Ishikawa (cell line): ENCODE data around the gene MYO1A.

Source experiments
- CEBPB ChIP-seq: IDR thresholded peaks from 2 replicates; pipeline ENCODE4 v1.6.1; 2012
- CREB1 ChIP-seq: IDR thresholded peaks from 2 replicates; pipeline ENCODE4 v1.6.1; 2012; ENCODE audit warnings: low read depth
- EGR1 ChIP-seq: IDR thresholded peaks from 2 replicates; pipeline ENCODE4 v1.6.1; 2012
- EP300 ChIP-seq: IDR thresholded peaks from 2 replicates; pipeline ENCODE4 v1.6.1; 2012; ENCODE audit warnings: borderline replicate concordance
- FOXM1 ChIP-seq: IDR thresholded peaks from 2 replicates; pipeline ENCODE4 v1.6.1; 2012; ENCODE audit warnings: low read depth, borderline replicate concordance
- NFIC ChIP-seq: IDR thresholded peaks from 2 replicates; pipeline ENCODE4 v1.6.1; 2012
- RAD21 ChIP-seq: IDR thresholded peaks from 2 replicates; pipeline ENCODE4 v1.6.1; 2012; ENCODE audit warnings: low read depth
- TAF1 ChIP-seq: IDR thresholded peaks from 2 replicates; pipeline ENCODE4 v1.6.1; 2012; ENCODE audit warnings: low read depth, mild to moderate bottlenecking
- TCF12 ChIP-seq: IDR thresholded peaks from 2 replicates; pipeline ENCODE4 v1.6.1; 2012; ENCODE audit warnings: low read depth
- TEAD4 ChIP-seq: IDR thresholded peaks from 2 replicates; pipeline ENCODE4 v1.6.1; 2012
- YY1 ChIP-seq: IDR thresholded peaks from 2 replicates; pipeline ENCODE4 v1.6.1; 2012; ENCODE audit warnings: low read depth
- ZBTB7A ChIP-seq: IDR thresholded peaks from 2 replicates; pipeline ENCODE4 v1.6.1; 2012; ENCODE audit warnings: low read depth
- TF ChIP-seq, protein P1 (sequence below): IDR thresholded peaks from 2 replicates; pipeline ENCODE4 v1.6.1; 2012
- TF ChIP-seq, protein P2 (sequence below): IDR thresholded peaks from 2 replicates; pipeline ENCODE4 v1.6.1; 2012; ENCODE audit warnings: low read depth, mild to moderate bottlenecking
- TF ChIP-seq, protein P3 (sequence below): IDR thresholded peaks from 2 replicates; pipeline ENCODE4 v1.6.1; 2012

MYO1A gene

DNA sequence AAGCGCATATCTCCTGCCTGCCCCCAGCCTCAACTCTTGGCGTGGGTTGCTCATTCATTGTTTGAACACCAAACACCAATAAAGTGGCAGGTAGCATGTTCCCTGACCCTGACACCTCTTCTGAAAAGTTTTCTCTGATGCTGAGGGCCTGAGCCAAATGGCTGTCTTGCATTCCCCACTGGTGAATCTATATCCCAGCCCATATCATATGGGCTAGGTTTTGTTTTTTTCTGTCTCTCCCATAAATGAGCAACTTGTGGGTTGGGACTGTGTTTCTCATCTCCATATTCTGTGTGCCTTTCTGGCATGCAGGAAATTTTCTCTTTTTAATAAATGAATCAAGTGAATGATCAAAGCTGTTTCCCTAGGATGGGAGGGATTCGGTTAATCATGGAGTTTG lies 5.0 kb downstream of the MYO1A start:
- no peak for TF ChIP-seq EGR1
- TF ChIP-seq TEAD4 = no peak
- TF ChIP-seq FOXM1 = no peak
- TF ChIP-seq, protein P1, sequence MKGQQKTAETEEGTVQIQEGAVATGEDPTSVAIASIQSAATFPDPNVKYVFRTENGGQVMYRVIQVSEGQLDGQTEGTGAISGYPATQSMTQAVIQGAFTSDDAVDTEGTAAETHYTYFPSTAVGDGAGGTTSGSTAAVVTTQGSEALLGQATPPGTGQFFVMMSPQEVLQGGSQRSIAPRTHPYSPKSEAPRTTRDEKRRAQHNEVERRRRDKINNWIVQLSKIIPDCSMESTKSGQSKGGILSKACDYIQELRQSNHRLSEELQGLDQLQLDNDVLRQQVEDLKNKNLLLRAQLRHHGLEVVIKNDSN = no peak
- TF ChIP-seq CREB1 = no peak
- no peak for TF ChIP-seq TAF1
- TF ChIP-seq EP300 = no peak
- TF ChIP-seq, protein P2, sequence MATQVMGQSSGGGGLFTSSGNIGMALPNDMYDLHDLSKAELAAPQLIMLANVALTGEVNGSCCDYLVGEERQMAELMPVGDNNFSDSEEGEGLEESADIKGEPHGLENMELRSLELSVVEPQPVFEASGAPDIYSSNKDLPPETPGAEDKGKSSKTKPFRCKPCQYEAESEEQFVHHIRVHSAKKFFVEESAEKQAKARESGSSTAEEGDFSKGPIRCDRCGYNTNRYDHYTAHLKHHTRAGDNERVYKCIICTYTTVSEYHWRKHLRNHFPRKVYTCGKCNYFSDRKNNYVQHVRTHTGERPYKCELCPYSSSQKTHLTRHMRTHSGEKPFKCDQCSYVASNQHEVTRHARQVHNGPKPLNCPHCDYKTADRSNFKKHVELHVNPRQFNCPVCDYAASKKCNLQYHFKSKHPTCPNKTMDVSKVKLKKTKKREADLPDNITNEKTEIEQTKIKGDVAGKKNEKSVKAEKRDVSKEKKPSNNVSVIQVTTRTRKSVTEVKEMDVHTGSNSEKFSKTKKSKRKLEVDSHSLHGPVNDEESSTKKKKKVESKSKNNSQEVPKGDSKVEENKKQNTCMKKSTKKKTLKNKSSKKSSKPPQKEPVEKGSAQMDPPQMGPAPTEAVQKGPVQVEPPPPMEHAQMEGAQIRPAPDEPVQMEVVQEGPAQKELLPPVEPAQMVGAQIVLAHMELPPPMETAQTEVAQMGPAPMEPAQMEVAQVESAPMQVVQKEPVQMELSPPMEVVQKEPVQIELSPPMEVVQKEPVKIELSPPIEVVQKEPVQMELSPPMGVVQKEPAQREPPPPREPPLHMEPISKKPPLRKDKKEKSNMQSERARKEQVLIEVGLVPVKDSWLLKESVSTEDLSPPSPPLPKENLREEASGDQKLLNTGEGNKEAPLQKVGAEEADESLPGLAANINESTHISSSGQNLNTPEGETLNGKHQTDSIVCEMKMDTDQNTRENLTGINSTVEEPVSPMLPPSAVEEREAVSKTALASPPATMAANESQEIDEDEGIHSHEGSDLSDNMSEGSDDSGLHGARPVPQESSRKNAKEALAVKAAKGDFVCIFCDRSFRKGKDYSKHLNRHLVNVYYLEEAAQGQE = no peak
- no peak for TF ChIP-seq CEBPB
- TF ChIP-seq RAD21 = no peak
- no peak for TF ChIP-seq ZBTB7A

DNA sequence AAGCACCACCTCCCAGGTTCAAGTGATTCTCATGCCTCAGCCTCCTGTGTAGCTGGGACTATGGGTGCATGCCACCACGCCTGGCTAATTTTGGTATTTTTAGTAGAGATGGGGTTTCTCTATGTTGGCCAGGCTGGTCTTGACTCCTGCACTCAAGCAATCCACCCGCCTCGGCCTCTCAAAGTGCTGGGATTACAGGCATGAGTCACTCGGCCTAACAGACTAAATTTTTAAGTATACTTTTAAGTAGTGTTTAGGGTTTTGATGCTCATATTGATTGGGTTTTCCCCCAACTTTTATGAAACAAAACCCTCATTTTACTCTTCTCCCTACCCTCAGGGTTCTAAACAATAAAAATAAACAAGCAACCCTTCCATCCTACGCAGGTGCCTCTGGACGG lies 5.5 kb downstream of the MYO1A start:
- TF ChIP-seq CEBPB (no peak), EP300 (no peak), EGR1 (no peak), CREB1 (no peak), TAF1 (no peak), YY1 (no peak), TCF12 (no peak)
- TF ChIP-seq, protein P2 = no peak
- TF ChIP-seq, protein P1 = no peak

DNA sequence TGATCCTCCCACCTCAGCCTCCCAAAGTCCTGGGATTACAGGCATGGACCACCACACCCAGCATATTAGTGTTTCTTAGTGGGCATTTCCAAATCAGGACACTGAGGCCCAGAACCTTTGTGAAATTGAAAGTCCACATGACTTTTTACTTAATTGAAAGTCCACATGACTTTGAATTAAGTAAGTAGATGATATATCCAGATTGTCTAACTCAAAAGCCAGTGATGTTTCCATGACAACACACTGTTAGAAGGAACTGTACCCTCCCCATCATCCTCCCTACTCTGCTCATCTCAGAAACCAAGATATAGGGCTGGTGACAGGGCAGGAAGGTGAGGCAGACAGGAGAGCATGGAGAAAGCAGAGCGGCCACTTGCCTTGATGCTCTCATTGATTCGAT lies 7.2 kb downstream of the MYO1A start:
- no peak for TF ChIP-seq YY1
- TF ChIP-seq CEBPB = no peak
- TF ChIP-seq, protein P1 = no peak
- TF ChIP-seq, protein P2 = no peak
- no peak for TF ChIP-seq TCF12
- no peak for TF ChIP-seq RAD21
- no peak for TF ChIP-seq TAF1
- TF ChIP-seq CREB1 = no peak
- no peak for TF ChIP-seq EGR1
- no peak for TF ChIP-seq FOXM1
- no peak for TF ChIP-seq ZBTB7A
- TF ChIP-seq, protein P3, sequence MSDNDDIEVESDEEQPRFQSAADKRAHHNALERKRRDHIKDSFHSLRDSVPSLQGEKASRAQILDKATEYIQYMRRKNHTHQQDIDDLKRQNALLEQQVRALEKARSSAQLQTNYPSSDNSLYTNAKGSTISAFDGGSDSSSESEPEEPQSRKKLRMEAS = no peak
- no peak for TF ChIP-seq EP300
- no peak for TF ChIP-seq NFIC
- no peak for TF ChIP-seq TEAD4

DNA sequence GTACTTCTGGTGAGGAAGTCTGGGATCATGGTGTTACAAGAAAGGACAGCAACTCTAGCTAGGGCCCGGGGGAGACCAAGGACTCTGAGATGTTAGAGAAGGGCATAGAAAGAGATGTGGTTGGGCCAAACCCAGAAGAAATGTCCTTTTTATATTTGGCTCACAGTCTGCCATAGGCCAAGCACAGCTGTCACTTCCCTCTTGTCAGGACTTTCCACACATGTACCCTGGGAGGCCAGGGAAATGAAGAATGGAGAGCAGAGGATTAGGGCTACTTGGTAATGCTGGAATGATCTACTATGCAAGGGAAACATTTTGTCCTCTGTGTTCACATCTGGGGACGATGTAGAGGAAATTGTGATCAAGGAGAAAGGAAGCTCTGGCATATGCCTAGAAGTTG lies 9.2 kb downstream of the MYO1A start:
- TF ChIP-seq TCF12 (no peak), YY1 (no peak), FOXM1 (no peak), ZBTB7A (no peak), NFIC (no peak), EP300 (no peak), TAF1 (no peak), EGR1 (no peak), RAD21 (no peak), TEAD4 (no peak), CREB1 (no peak), CEBPB (no peak)
- TF ChIP-seq, protein P2 = no peak
- TF ChIP-seq, protein P3 = no peak
- TF ChIP-seq, protein P1 = no peak
